HL-60 (cell line): ENCODE results near the gene TMEM235.

ENCODE experiments used
- DNase-seq, 2 experiments: peaks; one replicate each; pipeline ENCODE4 v3.0.0-alpha.2; 2010 to 2020; ENCODE audit warnings: low read depth in 1 of 2, low spot score in 1 of 2
- H3K27ac ChIP-seq: fragments of 250-450 bp; sonication (Bioruptor Pico); replicated peaks from 2 replicates; pipeline ENCODE4 v1.5.1; 2020; ENCODE audit warnings: mild to moderate bottlenecking, moderate library complexity
- H3K27me3 ChIP-seq: fragments of 250-450 bp; sonication (Bioruptor Pico); 2 replicates; pipeline ENCODE4 v1.5.1; 2021; ENCODE audit warnings: mild to moderate bottlenecking, moderate library complexity; ENCODE audit not compliant: insufficient read depth, poor library complexity, severe bottlenecking
- H3K4me3 ChIP-seq: replicated peaks from 2 replicates; pipeline ENCODE4 v1.5.1; 2011; ENCODE audit warnings: mild to moderate bottlenecking, control low read depth, low read length; ENCODE audit not compliant: insufficient read depth
- CTCF ChIP-seq: IDR thresholded peaks from one replicate; pipeline ENCODE4 v1.5.1; 2011; ENCODE audit warnings: low read length, control low read depth, inconsistent platforms; ENCODE audit not compliant: insufficient read depth
- GABPA ChIP-seq: IDR thresholded peaks from 2 replicates; pipeline ENCODE4 v1.6.1; 2012; ENCODE audit warnings: low read depth
- POLR2AphosphoS5 ChIP-seq: IDR thresholded peaks from 2 replicates; pipeline ENCODE4 v1.6.1; 2012; ENCODE audit warnings: low read depth
- REST ChIP-seq: IDR thresholded peaks from 2 replicates; pipeline ENCODE4 v1.6.1; 2012; ENCODE audit warnings: low read depth; ENCODE audit not compliant: insufficient replicate concordance
- SPI1 ChIP-seq: IDR thresholded peaks from 2 replicates; pipeline ENCODE4 v1.6.1; 2012; ENCODE audit warnings: low read depth, mild to moderate bottlenecking, borderline replicate concordance

Gene TMEM235

GRCh38 chr17:78265121-78265520 is 33.7 kb downstream of the TMEM235 start:
- no peak for DNase-seq
- TF ChIP-seq REST (no peak), SPI1 (no peak), CTCF (no peak), GABPA (no peak), POLR2AphosphoS5 (no peak)
- Histone ChIP-seq H3K27ac (no peak overlapping the region), H3K27me3 (no peaks in the 10 kb centered on the region), H3K4me3 (no peak overlapping the region)

GRCh38 chr17:78266231-78266631 is 34.8 kb downstream of the TMEM235 start:
- Histone ChIP-seq H3K4me3 (no peak overlapping the region), H3K27ac (no peak overlapping the region), H3K27me3 (no peaks in the 10 kb centered on the region)
- no peak for DNase-seq
- no peak for TF ChIP-seq POLR2AphosphoS5
- no peak for TF ChIP-seq REST
- TF ChIP-seq GABPA, result no peak
- TF ChIP-seq SPI1, result no peak
- TF ChIP-seq CTCF, result no peak

GRCh38 chr17:78266771-78267170 is 35.3 kb downstream of the TMEM235 start:
- H3K27ac ChIP-seq, result no peak overlapping the region
- no peak for DNase-seq
- H3K27me3 ChIP-seq, result no peaks in the 10 kb centered on the region
- no peak overlapping the region for H3K4me3 ChIP-seq
- TF ChIP-seq GABPA, result no peak
- TF ChIP-seq POLR2AphosphoS5, result no peak
- no peak for TF ChIP-seq CTCF
- no peak for TF ChIP-seq SPI1
- no peak for TF ChIP-seq REST
